ENCODE results near the gene TGOLN2.
"Not testable (repeated sequence)": the region's sequence is repeated elsewhere in the genome, so short reads cannot be mapped to it uniquely, and the experiment has no call there.

TGOLN2 gene

GRCh38 chr2:85325466-85325811 is 2.4 kb downstream of the TGOLN2 start:
- peak overlapping the region; percentile 99 for H3K4me3 Mint-ChIP-seq
- H3K27ac Mint-ChIP-seq: peak overlapping the region; percentile 100
- no peaks in the 10 kb centered on the region for H3K27me3 Mint-ChIP-seq
- no peaks in the 10 kb centered on the region for H3K9me3 Mint-ChIP-seq (ENCODE audit: low read depth)
- peaks cover 30% of the 10 kb centered on the region for H3K36me3 Mint-ChIP-seq
- H3K4me1 Mint-ChIP-seq (ENCODE audit: low read depth): peaks cover 61% of the 10 kb centered on the region

- H3K4me3 Mint-ChIP-seq: peak overlapping the region; percentile 99
- no peaks in the 10 kb centered on the region for H3K9me3 Mint-ChIP-seq (ENCODE audit: low read depth)
- no peaks in the 10 kb centered on the region for H3K27me3 Mint-ChIP-seq
- peak overlapping the region; percentile 100 for H3K27ac Mint-ChIP-seq
- H3K4me1 Mint-ChIP-seq (ENCODE audit: low read depth): peaks cover 67% of the 10 kb centered on the region
- H3K36me3 Mint-ChIP-seq: peaks cover 33% of the 10 kb centered on the region
Measured at GRCh38 chr2:85324639-85325465, 2.9 kb downstream of the TGOLN2 start.

GRCh38 chr2:85323988-85324367 is 3.8 kb downstream of the TGOLN2 start:
- Mint-ChIP-seq H3K4me3 (peak overlapping the region; percentile 99), H3K27ac (peak overlapping the region; percentile 100), H3K36me3 (peaks cover 38% of the 10 kb centered on the region), H3K4me1 (ENCODE audit: low read depth) (peaks cover 68% of the 10 kb centered on the region)
- not testable (repeated sequence) for H3K9me3 Mint-ChIP-seq (ENCODE audit: low read depth); H3K27me3 Mint-ChIP-seq

- Mint-ChIP-seq H3K9me3 (ENCODE audit: low read depth) (no peaks in the 10 kb centered on the region), H3K36me3 (peaks cover 43% of the 10 kb centered on the region), H3K4me1 (ENCODE audit: low read depth) (peaks cover 70% of the 10 kb centered on the region), H3K4me3 (peak overlapping the region; percentile 99), H3K27ac (peak overlapping the region; percentile 100), H3K27me3 (no peaks in the 10 kb centered on the region)
Measured at GRCh38 chr2:85323351-85323987, 4.3 kb downstream of the TGOLN2 start.

- Mint-ChIP-seq H3K27ac (peak overlapping the region; percentile 90), H3K4me1 (ENCODE audit: low read depth) (peaks cover 72% of the 10 kb centered on the region), H3K27me3 (no peaks in the 10 kb centered on the region), H3K36me3 (peaks cover 31% of the 10 kb centered on the region), H3K4me3 (peak overlapping the region; percentile 51), H3K9me3 (ENCODE audit: low read depth) (no peaks in the 10 kb centered on the region)
Measured at GRCh38 chr2:85319796-85320195, 8.0 kb downstream of the TGOLN2 start.

GRCh38 chr2:85318222-85319074 is 9.3 kb downstream of the TGOLN2 start:
- Mint-ChIP-seq H3K27ac (peak overlapping the region; percentile 90), H3K4me3 (peak overlapping the region; percentile 51), H3K27me3 (no peaks in the 10 kb centered on the region), H3K9me3 (ENCODE audit: low read depth) (no peaks in the 10 kb centered on the region), H3K36me3 (peaks cover 26% of the 10 kb centered on the region), H3K4me1 (ENCODE audit: low read depth) (peaks cover 63% of the 10 kb centered on the region)

GRCh38 chr2:85315921-85316320 is 11.9 kb downstream of the TGOLN2 start:
- not testable (repeated sequence) for H3K9me3 Mint-ChIP-seq (ENCODE audit: low read depth); H3K27me3 Mint-ChIP-seq; H3K4me3 Mint-ChIP-seq
- Mint-ChIP-seq H3K36me3 (peaks cover 24% of the 10 kb centered on the region), H3K4me1 (ENCODE audit: low read depth) (peaks cover 40% of the 10 kb centered on the region), H3K27ac (peak overlapping the region; percentile 66)

GRCh38 chr2:85314884-85315242 is 12.9 kb downstream of the TGOLN2 start:
- H3K4me1 Mint-ChIP-seq (ENCODE audit: low read depth): peaks cover 38% of the 10 kb centered on the region

GRCh38 chr2:85312404-85312803 is 15.4 kb downstream of the TGOLN2 start:
- no peak overlapping the region for H3K27ac Mint-ChIP-seq
- no peak overlapping the region for H3K4me3 Mint-ChIP-seq
- peaks cover 5% of the 10 kb centered on the region for H3K36me3 Mint-ChIP-seq
- peaks cover 41% of the 10 kb centered on the region for H3K4me1 Mint-ChIP-seq (ENCODE audit: low read depth)
- H3K9me3 Mint-ChIP-seq (ENCODE audit: low read depth): no peaks in the 10 kb centered on the region
- no peaks in the 10 kb centered on the region for H3K27me3 Mint-ChIP-seq

More at GRCh38 chr2:85314884-85315242, 12.9 kb downstream of the TGOLN2 start:
- no peaks in the 10 kb centered on the region for H3K27me3 Mint-ChIP-seq
- H3K4me3 Mint-ChIP-seq: no peak overlapping the region
- H3K9me3 Mint-ChIP-seq (ENCODE audit: low read depth): no peaks in the 10 kb centered on the region
- peaks cover 17% of the 10 kb centered on the region for H3K36me3 Mint-ChIP-seq
- H3K27ac Mint-ChIP-seq: peak overlapping the region; percentile 85

- Mint-ChIP-seq H3K36me3 (peaks cover 2% of the 10 kb centered on the region), H3K4me3 (peak overlapping the region; percentile 83), H3K27ac (peak overlapping the region; percentile 90), H3K27me3 (no peaks in the 10 kb centered on the region), H3K9me3 (ENCODE audit: low read depth) (no peaks in the 10 kb centered on the region), H3K4me1 (ENCODE audit: low read depth) (peaks cover 50% of the 10 kb centered on the region)
Measured at GRCh38 chr2:85310330-85310729, 17.5 kb downstream of the TGOLN2 start.

- Mint-ChIP-seq H3K9me3 (ENCODE audit: low read depth) (no peaks in the 10 kb centered on the region), H3K36me3 (peaks cover 2% of the 10 kb centered on the region), H3K4me1 (ENCODE audit: low read depth) (peaks cover 52% of the 10 kb centered on the region), H3K4me3 (peak overlapping the region; percentile 83), H3K27ac (peak overlapping the region; percentile 90), H3K27me3 (no peaks in the 10 kb centered on the region)
Measured at GRCh38 chr2:85309699-85310321, 18.0 kb downstream of the TGOLN2 start.

GRCh38 chr2:85308896-85309555 is 18.8 kb downstream of the TGOLN2 start:
- Mint-ChIP-seq H3K36me3 (peaks cover 2% of the 10 kb centered on the region), H3K9me3 (ENCODE audit: low read depth) (no peaks in the 10 kb centered on the region), H3K27me3 (no peaks in the 10 kb centered on the region), H3K27ac (peak overlapping the region; percentile 90), H3K4me3 (peak overlapping the region; percentile 83), H3K4me1 (ENCODE audit: low read depth) (peaks cover 49% of the 10 kb centered on the region)

- peak overlapping the region; percentile 90 for H3K27ac Mint-ChIP-seq
- peak overlapping the region; percentile 83 for H3K4me3 Mint-ChIP-seq
- H3K9me3 Mint-ChIP-seq (ENCODE audit: low read depth): no peaks in the 10 kb centered on the region
- H3K4me1 Mint-ChIP-seq (ENCODE audit: low read depth): peaks cover 50% of the 10 kb centered on the region
- H3K36me3 Mint-ChIP-seq: peaks cover 2% of the 10 kb centered on the region
- H3K27me3 Mint-ChIP-seq: no peaks in the 10 kb centered on the region
Measured at GRCh38 chr2:85308201-85308600, 19.6 kb downstream of the TGOLN2 start.

GRCh38 chr2:85307527-85307897 is 20.3 kb downstream of the TGOLN2 start:
- Mint-ChIP-seq H3K27me3 (no peaks in the 10 kb centered on the region), H3K36me3 (peaks cover 2% of the 10 kb centered on the region), H3K4me1 (ENCODE audit: low read depth) (peaks cover 50% of the 10 kb centered on the region), H3K27ac (peak overlapping the region; percentile 91), H3K4me3 (peak overlapping the region; percentile 78), H3K9me3 (ENCODE audit: low read depth) (no peaks in the 10 kb centered on the region)
